ENCODE data around the gene NEK11. TPM values are rescaled to one million over a fixed set of nuclear protein-coding genes. Genes with fewer than 3 reads are reported as not detected.

NEK11 gene
- total RNA-seq, 2 experiments from 2014 or later: 1.6 to 4.2 TPM

DNA sequence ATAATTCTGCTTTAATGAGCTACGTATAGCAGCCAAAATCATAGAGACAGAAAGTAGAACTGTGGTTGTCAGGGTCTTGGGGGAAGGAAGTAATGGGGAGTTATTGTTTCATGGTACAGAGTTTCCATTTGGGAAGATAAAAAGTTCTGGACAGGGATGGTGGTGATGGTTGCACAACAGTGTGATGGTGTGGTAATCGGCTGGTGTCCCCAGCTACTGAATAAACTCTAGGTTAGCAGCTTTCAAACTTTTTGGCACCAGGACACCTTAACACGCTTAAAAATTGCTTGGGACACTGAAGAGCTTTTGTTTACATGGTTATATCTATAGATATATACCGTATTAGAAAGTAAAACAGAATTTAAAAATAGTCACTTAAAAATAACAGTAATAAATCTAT is 166.0 kb downstream of the NEK11 start:
- Mint-ChIP-seq H3K36me3 (ENCODE audit: low read depth) (no peaks in the 10 kb centered on the region), H3K27ac (no peak overlapping the region), H3K27me3 (no peaks in the 10 kb centered on the region), H3K4me1 (ENCODE audit: low read depth) (no peaks in the 10 kb centered on the region), H3K4me3 (no peak overlapping the region), H3K9me3 (no peaks in the 10 kb centered on the region)
- no peak overlapping the region for H3K27ac ChIP-seq (ENCODE audit: low read depth in 1 of 2, low read length in 2 of 2)
- H3K9me3 ChIP-seq (ENCODE audit: control insufficient read depth in 1 of 2, insufficient read depth in 1 of 2, low read length in 2 of 2): no peaks in the 10 kb centered on the region
- H3K36me3 ChIP-seq (ENCODE audit: insufficient read depth, low read length): no peaks in the 10 kb centered on the region
- CTCF ChIA-PET: no interaction called here
- H3K4me1 ChIP-seq (ENCODE audit: insufficient read depth, low read length): no peaks in the 10 kb centered on the region
- intact Hi-C loops (cut with DNase I, micrococcal nuclease): no loop called here
- no peaks in the 10 kb centered on the region for H3K27me3 ChIP-seq (ENCODE audit: control insufficient read depth in 1 of 2, insufficient read depth in 2 of 2, low read length in 2 of 2)
- no peak overlapping the region for H3K4me3 ChIP-seq (ENCODE audit: low read length)
- DNase-seq: no peak
- TF ChIP-seq, protein P1, sequence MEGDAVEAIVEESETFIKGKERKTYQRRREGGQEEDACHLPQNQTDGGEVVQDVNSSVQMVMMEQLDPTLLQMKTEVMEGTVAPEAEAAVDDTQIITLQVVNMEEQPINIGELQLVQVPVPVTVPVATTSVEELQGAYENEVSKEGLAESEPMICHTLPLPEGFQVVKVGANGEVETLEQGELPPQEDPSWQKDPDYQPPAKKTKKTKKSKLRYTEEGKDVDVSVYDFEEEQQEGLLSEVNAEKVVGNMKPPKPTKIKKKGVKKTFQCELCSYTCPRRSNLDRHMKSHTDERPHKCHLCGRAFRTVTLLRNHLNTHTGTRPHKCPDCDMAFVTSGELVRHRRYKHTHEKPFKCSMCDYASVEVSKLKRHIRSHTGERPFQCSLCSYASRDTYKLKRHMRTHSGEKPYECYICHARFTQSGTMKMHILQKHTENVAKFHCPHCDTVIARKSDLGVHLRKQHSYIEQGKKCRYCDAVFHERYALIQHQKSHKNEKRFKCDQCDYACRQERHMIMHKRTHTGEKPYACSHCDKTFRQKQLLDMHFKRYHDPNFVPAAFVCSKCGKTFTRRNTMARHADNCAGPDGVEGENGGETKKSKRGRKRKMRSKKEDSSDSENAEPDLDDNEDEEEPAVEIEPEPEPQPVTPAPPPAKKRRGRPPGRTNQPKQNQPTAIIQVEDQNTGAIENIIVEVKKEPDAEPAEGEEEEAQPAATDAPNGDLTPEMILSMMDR (IDR thresholded peaks at IDR 0.05): no peak
- POLR2A ChIA-PET: no interaction called here
- no peak for ATAC-seq (ENCODE audit: poor library complexity)

DNA sequence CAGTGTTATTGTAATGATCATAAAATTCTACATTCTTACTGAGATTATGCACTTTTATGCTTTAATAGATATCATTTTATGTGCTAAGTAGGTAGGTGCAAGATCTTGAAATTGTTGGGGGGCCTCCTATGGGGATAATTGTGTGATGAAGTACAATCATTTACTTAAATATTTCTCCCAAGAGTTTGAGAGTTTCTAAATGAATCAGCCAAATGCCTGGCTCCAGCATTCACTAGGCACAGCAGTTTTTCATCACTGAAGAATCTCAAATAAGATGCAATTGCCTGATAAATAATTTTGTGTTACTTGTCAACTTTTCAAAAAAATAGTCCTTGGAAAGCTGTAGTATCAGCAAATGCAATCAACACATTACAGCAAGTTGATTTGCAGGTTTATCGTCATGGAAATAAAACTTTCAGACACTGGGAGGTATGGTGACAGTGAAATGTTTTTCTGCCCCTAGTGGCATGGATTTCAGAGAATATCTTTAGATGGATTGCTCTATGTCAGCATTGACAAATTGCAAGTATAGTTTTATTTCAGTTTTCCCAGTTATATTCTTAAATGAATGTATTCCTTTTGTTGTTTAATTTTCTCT is 167.1 kb downstream of the NEK11 start:
- TF ChIP-seq, protein P1 (IDR thresholded peaks at IDR 0.05): no peak
- no peaks in the 10 kb centered on the region for H3K9me3 Mint-ChIP-seq
- H3K36me3 Mint-ChIP-seq (ENCODE audit: low read depth): no peaks in the 10 kb centered on the region
- no peaks in the 10 kb centered on the region for H3K27me3 Mint-ChIP-seq
- no peak overlapping the region for H3K4me3 ChIP-seq (ENCODE audit: low read length)
- intact Hi-C loops (cut with DNase I, micrococcal nuclease): no loop called here
- H3K4me1 ChIP-seq (ENCODE audit: insufficient read depth, low read length): no peaks in the 10 kb centered on the region
- ChIA-PET POLR2A (no interaction called here), CTCF (no interaction called here)
- H3K27ac Mint-ChIP-seq: no peak overlapping the region
- no peaks in the 10 kb centered on the region for H3K27me3 ChIP-seq (ENCODE audit: control insufficient read depth in 1 of 2, insufficient read depth in 2 of 2, low read length in 2 of 2)
- H3K9me3 ChIP-seq (ENCODE audit: control insufficient read depth in 1 of 2, insufficient read depth in 1 of 2, low read length in 2 of 2): no peaks in the 10 kb centered on the region
- H3K4me3 Mint-ChIP-seq: no peak overlapping the region
- no peak overlapping the region for H3K27ac ChIP-seq (ENCODE audit: low read depth in 1 of 2, low read length in 2 of 2)
- no peaks in the 10 kb centered on the region for H3K36me3 ChIP-seq (ENCODE audit: insufficient read depth, low read length)
- ATAC-seq (ENCODE audit: poor library complexity) (no peak), DNase-seq (no peak)
- no peaks in the 10 kb centered on the region for H3K4me1 Mint-ChIP-seq (ENCODE audit: low read depth)

DNA sequence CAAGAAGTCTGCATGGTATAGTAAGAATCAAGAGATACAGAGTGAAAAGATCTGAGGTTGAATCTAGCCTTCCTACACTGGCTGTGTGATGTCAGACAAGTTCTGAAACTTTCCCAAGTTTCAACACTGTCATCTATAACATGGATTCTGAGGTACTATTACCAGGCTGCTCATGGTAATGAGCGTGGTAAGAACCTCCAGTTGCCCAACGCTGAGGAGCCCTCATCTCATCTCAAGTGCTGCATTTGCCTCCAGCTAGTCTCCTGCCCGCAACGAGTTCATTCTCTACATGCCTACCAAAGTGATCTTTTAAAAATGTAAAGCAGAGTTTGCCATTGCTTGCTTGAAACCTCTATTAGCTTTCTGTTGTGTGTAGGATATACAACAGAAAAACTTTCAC is 168.1 kb downstream of the NEK11 start:
- POLR2A ChIA-PET: no interaction called here
- CTCF ChIA-PET: no interaction called here
- Mint-ChIP-seq H3K27me3 (no peaks in the 10 kb centered on the region), H3K4me1 (ENCODE audit: low read depth) (no peaks in the 10 kb centered on the region), H3K4me3 (no peak overlapping the region), H3K27ac (no peak overlapping the region), H3K9me3 (peaks cover 3% of the 10 kb centered on the region), H3K36me3 (ENCODE audit: low read depth) (no peaks in the 10 kb centered on the region)
- Histone ChIP-seq H3K36me3 (ENCODE audit: insufficient read depth, low read length) (no peaks in the 10 kb centered on the region), H3K9me3 (ENCODE audit: control insufficient read depth in 1 of 2, insufficient read depth in 1 of 2, low read length in 2 of 2) (no peaks in the 10 kb centered on the region), H3K27ac (ENCODE audit: low read depth in 1 of 2, low read length in 2 of 2) (no peak overlapping the region), H3K4me3 (ENCODE audit: low read length) (no peak overlapping the region), H3K4me1 (ENCODE audit: insufficient read depth, low read length) (no peaks in the 10 kb centered on the region), H3K27me3 (ENCODE audit: control insufficient read depth in 1 of 2, insufficient read depth in 2 of 2, low read length in 2 of 2) (no peaks in the 10 kb centered on the region)
- intact Hi-C loops (cut with DNase I, micrococcal nuclease): no loop called here
- ATAC-seq (ENCODE audit: poor library complexity) (no peak), DNase-seq (no peak)
- TF ChIP-seq, protein P1 (IDR thresholded peaks at IDR 0.05): no peak

Measured in CD4-positive, alpha-beta T cell (primary cell).